Body of pancreas (tissue), 4 donors: Measurements from ENCODE around the gene AGBL5. TPM values are rescaled to one million over a fixed set of nuclear protein-coding genes. Genes with fewer than 3 reads are reported as not detected.

Experiments
- ATAC-seq: fragments of 150-250 bp; one replicate; pipeline ENCODE4 v1.9.1; 2016
- DNase-seq, 4 donors: peaks; one replicate each; pipeline ENCODE4 v3.0.0-alpha.2; 2019
- H3K27ac ChIP-seq, 4 donors: fragments of 200-600 bp; sonication (generic); 1 replicate in 3 of 4; 2 replicates in 1 of 4; pipeline versions ENCODE4 v1.5.1 to v1.6.1; 2016 to 2019; ENCODE audit warnings: mild to moderate bottlenecking in 1 of 4, mixed read lengths in 1 of 4, moderate library complexity in 1 of 4
- H3K27me3 ChIP-seq, 2 donors: fragments of 200-600 bp; sonication (generic); one replicate each; pipeline ENCODE4 v1.6.0; 2016; ENCODE audit warnings: mild to moderate bottlenecking in 1 of 2
- H3K36me3 ChIP-seq, 2 donors: fragments of 200-600 bp; sonication (generic); replicated peaks in 1 of 2; 2 replicates each; pipeline ENCODE4 v1.5.1; 2016; ENCODE audit warnings: low read depth in 2 of 2; ENCODE audit not compliant: insufficient read depth in 1 of 2
- H3K4me1 ChIP-seq: fragments of 200-600 bp; sonication (generic); one replicate; pipeline ENCODE4 v1.6.0; 2016
- H3K4me3 ChIP-seq, 2 donors: fragments of 200-600 bp; sonication (generic); 1 replicate in 1 of 2; 2 replicates in 1 of 2; pipeline ENCODE4 v1.5.1; 2016 to 2019
- H3K9me3 ChIP-seq, 3 donors: fragments of 200-600 bp; sonication (generic); 1 replicate in 2 of 3; 2 replicates in 1 of 3; pipeline ENCODE4 v1.5.1; 2016
- POLR2A ChIP-seq, 3 donors: fragments of 450-650 bp; IDR thresholded peaks; one replicate each; pipeline ENCODE4 v1.6.1; 2016; ENCODE audit warnings: antibody characterized with exemption in 3 of 3, mild to moderate bottlenecking in 2 of 3
- WGBS, 2 donors: methylation state at CpG; one replicate each; pipeline ENCODE4 v1.1.5; 2017; 5-methylcytosine and 5-hydroxymethylcytosine counted together
- intact Hi-C: fragments of 100-400 bp; cut with DNase I; formaldehyde crosslinking; loops from one replicate; pipeline ENCODE4 v1.15.1; 2023
- total RNA-seq, 2 donors: library from RNA; depleted of rRNA; stranded (reverse); fragments of >200 nt; gene quantifications; one replicate each; pipeline ENCODE4 v1.1.0, GENCODE V29; 2016
- TF ChIP-seq, protein P1 (sequence below), 7 experiments: fragments of 450-650 bp in 4 of 7; fragments of 200-600 bp in 3 of 7; sonication (generic) in 3 of 7; IDR thresholded peaks; one replicate each; pipeline ENCODE4 v1.5.1; 2016 to 2019; ENCODE audit warnings: antibody characterized with exemption in 7 of 7

The AGBL5 gene
- total RNA-seq, 2 donors from 2014 or later, result 5.6 to 12.2 TPM

DNA sequence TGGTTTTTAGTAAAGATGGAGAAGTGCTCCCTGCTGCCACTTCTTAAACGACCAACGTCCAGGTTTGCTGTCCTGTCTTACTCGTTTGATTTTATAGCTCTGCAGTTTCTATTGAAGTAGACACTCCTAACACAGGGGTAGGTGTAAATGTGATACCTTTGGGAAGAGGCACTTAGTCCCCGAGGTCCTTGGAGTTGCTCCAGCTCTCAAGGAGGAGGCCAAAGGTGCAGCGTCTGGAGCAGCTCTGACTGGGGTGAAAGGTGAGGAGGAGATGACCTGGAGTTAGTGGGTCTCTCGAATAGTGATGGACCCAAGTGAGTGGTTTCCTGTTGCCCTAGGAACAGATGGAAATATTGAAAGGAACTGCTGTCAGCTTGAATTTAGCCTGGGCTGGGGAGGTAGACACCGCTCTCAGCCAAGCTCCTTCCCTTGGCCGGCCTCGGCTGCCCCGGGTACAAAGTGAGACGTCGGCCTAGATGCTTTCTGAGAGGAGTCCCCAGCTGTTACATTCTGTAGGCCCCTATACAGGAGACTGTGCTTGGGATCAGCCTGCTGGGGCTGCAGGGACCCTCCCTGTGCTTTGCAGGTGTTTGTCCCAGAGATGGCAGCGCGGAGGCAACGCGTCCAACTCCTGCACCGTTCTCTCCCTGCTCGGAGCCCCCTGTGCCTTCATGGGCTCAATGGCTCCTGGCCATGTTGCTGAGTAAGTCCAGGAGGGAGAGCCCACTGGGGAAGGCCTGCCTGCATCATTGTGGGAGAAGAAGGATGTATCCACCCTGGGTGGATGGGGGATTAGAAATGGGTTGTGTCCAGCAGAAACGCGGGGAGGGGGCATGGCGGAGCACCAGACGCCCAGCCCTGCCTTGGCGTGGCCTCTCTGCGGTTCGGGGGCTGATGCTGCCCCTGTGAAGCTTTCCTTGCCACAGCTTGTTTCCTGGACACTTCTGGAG lies 40.6 kb downstream of the AGBL5 start:
- WGBS, 2 donors, result 78 to 84% methylated on average over 24 to 25 of the region's 25 CpGs
- intact Hi-C loops, result loop anchor here (10.0 kb wide), 1 partner anchor 213 kb away; the partner anchor contains the start of gene UCN
- no peaks in the 10 kb centered on the region for H3K27me3 ChIP-seq

DNA sequence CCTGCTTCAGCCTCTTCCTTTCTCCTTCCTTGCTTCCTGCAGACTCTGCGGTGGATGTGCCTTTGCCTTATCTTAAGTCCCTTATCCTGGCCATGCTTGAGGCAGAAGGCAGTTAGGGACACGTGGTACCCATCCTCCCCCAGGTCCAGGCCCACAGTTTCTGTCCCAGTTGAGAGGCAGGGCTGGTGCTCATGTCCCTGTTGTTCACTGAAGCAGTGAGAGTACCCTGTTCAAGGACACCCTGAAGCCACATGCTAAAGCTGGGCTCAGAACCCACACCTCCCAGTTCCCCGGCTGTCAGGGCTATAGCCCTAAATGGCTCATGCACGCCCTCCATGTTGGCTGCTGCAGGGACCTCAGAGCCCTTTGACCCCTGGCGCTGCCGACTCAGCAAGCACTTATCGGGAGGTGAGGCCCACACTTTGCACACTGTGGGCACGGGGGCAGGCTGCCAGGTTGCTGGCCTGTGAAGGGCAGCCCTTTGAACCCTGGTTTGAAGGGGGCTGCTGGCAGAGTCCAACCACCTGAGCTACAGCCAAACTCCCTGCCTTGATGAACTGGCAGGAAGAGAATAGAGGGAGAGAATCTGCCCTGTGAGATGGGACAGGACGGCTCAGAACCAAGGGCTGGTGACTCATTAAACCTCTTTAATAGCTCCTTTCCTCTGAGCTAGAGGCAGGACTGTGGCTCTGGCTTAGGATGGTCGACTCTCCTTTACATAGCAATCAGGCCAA lies 41.4 kb downstream of the AGBL5 start:
- 53 to 54% methylated on average over 5 to 10 of the region's 10 CpGs for WGBS, 2 donors
- DNase-seq (peak in 1 of 4 donors; percentile 33), ATAC-seq (no peak)

More for the DNA sequence above, 40.6 kb downstream of the AGBL5 start:
- DNase-seq (no peak), ATAC-seq (no peak)
- Histone ChIP-seq H3K27ac (no peak overlapping the region), H3K4me1 (peaks cover 31% of the 10 kb centered on the region), H3K9me3 (no peaks in the 10 kb centered on the region), H3K4me3 (no peak overlapping the region), H3K36me3 (no peaks in the 10 kb centered on the region)
- no peak for TF ChIP-seq POLR2A (IDR thresholded peaks at IDR 0.05)

DNA sequence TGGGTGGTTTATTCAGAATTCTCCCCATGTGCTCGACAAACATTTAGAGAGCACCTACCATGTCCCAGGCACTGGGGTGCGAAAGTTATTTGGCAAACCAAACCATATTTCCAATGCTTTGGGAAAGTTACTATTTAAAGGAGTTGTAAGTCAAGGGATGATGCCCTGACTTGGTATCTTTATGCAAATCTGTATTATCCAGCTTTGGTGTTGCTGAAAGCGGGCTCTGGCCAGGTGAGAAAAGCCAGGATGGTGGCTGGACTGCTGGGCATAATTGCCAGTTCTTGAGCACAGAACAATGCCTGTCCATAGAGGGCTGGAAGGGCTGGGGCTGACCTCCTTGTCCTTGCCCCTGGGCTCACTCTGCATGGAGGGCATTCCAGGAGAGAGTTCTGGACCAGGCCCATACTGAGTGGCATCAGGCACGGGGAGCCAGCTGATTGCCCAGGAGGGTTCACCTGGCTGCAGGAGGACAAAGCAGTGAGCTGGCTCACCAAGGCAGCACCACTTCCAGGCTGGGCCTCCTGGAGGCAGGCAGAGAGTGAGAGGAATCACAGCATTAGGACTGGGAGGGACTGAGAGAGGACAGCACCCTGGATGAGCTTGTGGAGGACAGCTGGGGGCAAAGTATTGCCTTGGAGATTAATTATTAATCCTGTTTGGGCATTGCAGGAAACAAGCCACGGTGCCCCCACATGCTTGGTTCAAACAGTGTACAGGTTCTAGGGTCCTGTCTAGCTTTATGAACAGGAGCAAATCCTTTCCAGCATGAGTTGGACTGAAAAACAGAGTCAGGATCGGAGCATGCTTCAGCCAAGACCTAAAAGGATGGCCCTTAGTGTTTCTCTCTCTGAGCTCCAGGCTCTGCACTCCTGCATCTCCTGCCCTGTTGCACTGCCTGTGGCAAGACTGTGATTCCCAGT lies 42.2 kb downstream of the AGBL5 start:
- TF ChIP-seq, protein P1, sequence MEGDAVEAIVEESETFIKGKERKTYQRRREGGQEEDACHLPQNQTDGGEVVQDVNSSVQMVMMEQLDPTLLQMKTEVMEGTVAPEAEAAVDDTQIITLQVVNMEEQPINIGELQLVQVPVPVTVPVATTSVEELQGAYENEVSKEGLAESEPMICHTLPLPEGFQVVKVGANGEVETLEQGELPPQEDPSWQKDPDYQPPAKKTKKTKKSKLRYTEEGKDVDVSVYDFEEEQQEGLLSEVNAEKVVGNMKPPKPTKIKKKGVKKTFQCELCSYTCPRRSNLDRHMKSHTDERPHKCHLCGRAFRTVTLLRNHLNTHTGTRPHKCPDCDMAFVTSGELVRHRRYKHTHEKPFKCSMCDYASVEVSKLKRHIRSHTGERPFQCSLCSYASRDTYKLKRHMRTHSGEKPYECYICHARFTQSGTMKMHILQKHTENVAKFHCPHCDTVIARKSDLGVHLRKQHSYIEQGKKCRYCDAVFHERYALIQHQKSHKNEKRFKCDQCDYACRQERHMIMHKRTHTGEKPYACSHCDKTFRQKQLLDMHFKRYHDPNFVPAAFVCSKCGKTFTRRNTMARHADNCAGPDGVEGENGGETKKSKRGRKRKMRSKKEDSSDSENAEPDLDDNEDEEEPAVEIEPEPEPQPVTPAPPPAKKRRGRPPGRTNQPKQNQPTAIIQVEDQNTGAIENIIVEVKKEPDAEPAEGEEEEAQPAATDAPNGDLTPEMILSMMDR (IDR thresholded peaks at IDR 0.05), result no peak
- TF ChIP-seq POLR2A (IDR thresholded peaks at IDR 0.05), result no peak
- Histone ChIP-seq H3K4me3 (no peak overlapping the region), H3K9me3 (no peaks in the 10 kb centered on the region), H3K27me3 (no peaks in the 10 kb centered on the region), H3K27ac (no peak overlapping the region), H3K4me1 (peaks cover 24% of the 10 kb centered on the region), H3K36me3 (no peaks in the 10 kb centered on the region)
- intact Hi-C loops, result loop anchor here (10.0 kb wide), 1 partner anchor 211 kb away; the partner anchor contains the start of gene UCN
- DNase-seq (no peak), ATAC-seq (no peak)
- WGBS, 2 donors, result 79 to 95% methylated on average over 4 to 6 of the region's 6 CpGs

More for the DNA sequence above, 41.4 kb downstream of the AGBL5 start:
- Histone ChIP-seq H3K9me3 (no peaks in the 10 kb centered on the region), H3K36me3 (no peaks in the 10 kb centered on the region), H3K27me3 (no peaks in the 10 kb centered on the region), H3K4me1 (peaks cover 24% of the 10 kb centered on the region), H3K27ac (no peak overlapping the region), H3K4me3 (no peak overlapping the region)
- intact Hi-C loops, result loop anchor here (10.0 kb wide), 1 partner anchor 212 kb away; the partner anchor contains the start of gene UCN
- no peak for TF ChIP-seq POLR2A (IDR thresholded peaks at IDR 0.05)
- TF ChIP-seq, protein P1 (IDR thresholded peaks at IDR 0.05), result no peak

DNA sequence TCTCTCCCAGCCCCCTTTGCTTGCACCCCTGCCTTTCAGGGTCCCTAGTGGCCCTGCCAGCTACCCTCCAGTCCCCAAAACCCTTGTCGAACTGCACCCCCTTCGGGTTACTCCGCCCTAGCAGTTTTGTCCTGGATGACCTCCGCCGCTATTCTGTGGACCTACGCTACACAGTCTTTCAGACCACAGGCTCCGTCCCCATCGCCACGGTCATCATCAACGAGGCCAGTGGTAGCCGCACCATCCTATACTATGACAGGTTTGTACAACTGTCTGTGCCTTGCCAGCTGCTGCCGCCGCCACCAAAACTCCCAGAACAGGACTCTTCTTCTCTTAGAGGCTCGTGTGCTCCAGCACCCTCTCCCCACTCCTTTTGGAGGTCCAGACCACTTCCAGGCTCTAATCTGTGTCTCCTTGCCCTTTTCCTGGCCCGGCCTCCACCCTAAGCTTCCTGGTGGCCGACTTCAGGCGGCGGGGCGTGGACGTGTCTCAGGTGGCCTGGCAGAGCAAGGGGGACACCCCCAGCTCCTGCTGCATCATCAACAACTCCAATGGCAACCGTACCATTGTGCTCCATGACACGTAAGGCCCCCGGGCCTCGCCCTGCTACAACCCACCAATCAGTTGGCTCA lies 43.0 kb downstream of the AGBL5 start:
- intact Hi-C loops, result loop anchor here (10.0 kb wide), 1 partner anchor 210 kb away; the partner anchor contains the start of gene UCN
- Histone ChIP-seq H3K4me1 (peaks cover 24% of the 10 kb centered on the region), H3K27ac (no peak overlapping the region), H3K9me3 (no peaks in the 10 kb centered on the region), H3K4me3 (no peak overlapping the region), H3K27me3 (no peaks in the 10 kb centered on the region), H3K36me3 (no peaks in the 10 kb centered on the region)
- ATAC-seq (no peak), DNase-seq (no peak)
- 91 to 93% methylated on average over 20 to 24 of the region's 24 CpGs for WGBS, 2 donors
- TF ChIP-seq, protein P1 (IDR thresholded peaks at IDR 0.05), result no peak
- no peak for TF ChIP-seq POLR2A (IDR thresholded peaks at IDR 0.05)
